AG09319 (cell line): ENCODE data around the gene B3GLCT.
"Not testable (repeated sequence)": the region's sequence is repeated elsewhere in the genome, so short reads cannot be mapped to it uniquely, and the experiment has no call there.

Source experiments
- DNase-seq: peaks from one replicate; pipeline ENCODE4 v3.0.0-alpha.2; 2010; ENCODE audit warnings: low read depth; ENCODE audit errors: extremely low read depth
- TF ChIP-seq, protein P1 (sequence below): IDR thresholded peaks from 2 replicates; pipeline ENCODE4 v1.5.1; 2011; ENCODE audit warnings: low read depth, mild to moderate bottlenecking, inconsistent platforms, low read length, moderate library complexity

The B3GLCT gene

DNA sequence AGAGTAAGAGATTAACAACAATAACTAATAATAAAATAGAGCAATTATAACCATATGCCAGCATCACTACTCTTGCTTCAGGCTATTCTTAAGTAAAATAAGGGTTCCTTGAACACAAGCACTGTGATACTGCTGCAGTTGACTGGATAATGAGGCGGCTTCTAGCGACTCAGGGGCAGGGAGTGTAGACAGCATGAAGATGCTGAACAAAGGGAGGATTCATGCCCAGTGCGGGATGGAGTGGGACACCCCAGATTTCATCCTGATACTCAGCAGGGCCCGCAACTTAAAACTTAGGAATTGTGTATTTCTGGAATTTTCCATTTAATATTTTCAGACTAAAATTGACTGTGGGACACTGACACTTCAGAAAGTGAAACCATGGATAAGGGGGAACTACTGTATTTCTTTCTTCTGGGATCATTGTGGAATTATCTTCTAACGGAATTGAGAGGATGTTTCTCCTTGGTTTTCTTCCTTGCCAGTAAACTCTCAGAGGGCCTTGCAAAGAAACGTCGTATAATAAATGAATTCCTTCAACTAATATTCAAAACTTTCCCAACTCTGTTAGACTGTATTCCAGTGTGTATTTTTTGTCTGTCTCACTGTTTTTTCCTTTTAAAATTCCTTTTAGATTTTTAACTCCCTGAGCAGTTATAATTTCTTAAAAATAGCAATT is 127.5 kb downstream of the B3GLCT start:
- DNase-seq, result no peak
- TF ChIP-seq, protein P1, sequence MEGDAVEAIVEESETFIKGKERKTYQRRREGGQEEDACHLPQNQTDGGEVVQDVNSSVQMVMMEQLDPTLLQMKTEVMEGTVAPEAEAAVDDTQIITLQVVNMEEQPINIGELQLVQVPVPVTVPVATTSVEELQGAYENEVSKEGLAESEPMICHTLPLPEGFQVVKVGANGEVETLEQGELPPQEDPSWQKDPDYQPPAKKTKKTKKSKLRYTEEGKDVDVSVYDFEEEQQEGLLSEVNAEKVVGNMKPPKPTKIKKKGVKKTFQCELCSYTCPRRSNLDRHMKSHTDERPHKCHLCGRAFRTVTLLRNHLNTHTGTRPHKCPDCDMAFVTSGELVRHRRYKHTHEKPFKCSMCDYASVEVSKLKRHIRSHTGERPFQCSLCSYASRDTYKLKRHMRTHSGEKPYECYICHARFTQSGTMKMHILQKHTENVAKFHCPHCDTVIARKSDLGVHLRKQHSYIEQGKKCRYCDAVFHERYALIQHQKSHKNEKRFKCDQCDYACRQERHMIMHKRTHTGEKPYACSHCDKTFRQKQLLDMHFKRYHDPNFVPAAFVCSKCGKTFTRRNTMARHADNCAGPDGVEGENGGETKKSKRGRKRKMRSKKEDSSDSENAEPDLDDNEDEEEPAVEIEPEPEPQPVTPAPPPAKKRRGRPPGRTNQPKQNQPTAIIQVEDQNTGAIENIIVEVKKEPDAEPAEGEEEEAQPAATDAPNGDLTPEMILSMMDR, result no peak

DNA sequence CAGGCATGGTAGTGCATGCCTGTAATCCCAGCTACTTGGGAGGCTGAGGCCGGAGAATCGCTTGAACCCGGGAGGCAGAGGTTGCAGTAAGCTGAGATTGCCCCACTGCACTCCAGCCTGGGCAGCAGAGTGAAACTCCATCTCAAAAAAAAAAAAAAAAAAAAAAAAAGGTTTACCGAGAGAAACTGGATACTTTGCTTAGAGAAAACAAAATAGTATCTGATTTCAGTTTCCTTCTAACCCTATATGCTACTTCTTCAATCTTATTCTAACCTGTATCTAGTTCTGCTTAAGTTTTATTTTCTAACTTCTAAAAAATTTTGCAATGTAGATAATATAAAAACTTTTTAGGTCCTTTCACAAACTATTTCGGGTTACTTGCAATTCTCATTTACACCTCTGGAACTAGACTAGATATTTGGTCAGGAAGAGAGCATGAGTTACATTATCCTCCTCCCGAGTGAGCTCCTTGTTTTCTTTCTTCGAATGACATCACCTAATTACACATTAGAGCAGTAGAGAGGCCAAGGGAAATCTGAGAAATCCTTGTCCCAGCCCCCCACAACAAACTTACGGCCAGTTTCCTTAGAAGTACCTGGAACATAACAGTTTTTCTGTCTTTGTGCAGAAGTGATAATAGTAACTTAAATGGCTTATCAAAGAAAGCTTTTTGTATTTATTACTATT is 128.9 kb downstream of the B3GLCT start:
- no peak for DNase-seq
- TF ChIP-seq, protein P1, result no peak

DNA sequence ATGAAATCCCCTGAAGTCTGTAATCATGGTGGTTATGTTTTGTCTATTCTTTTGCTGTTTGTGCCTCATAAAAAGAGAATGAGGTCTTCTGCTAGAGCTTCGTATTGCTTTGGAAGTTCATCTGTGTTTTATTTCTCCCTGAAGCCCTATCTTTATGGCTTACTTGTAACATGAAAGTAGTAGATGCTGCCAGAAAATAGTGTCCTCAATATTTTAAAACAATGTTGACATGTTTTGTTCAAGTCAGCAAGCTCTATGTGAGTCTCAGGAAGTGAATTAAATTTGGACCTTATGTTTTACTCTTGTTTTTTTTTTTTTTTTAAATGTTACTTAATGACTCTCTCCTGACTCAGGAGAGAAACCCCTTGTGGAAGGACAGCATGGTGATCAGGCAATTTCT is 130.5 kb downstream of the B3GLCT start:
- no peak for DNase-seq
- TF ChIP-seq, protein P1, result no peak

DNA sequence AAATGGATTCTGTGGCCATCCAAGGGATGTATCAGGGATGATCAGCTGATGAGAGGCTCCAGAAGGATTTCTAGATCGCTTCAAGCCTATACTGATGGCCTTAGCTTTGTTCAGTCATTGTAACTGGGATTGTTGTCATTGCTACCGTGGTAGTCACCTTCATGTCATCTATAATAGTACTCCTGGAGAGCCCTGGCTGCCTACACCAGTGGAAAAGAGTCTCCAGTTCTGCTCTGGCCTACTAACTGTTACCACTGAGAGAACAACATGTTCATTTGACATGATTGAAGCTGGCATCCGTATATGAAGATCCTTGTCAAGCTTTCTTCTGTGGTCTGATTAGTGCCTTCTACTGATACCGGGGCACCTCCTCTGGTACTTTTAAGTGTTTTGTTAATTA is 131.3 kb downstream of the B3GLCT start:
- TF ChIP-seq, protein P1, result no peak
- DNase-seq, result no peak

DNA sequence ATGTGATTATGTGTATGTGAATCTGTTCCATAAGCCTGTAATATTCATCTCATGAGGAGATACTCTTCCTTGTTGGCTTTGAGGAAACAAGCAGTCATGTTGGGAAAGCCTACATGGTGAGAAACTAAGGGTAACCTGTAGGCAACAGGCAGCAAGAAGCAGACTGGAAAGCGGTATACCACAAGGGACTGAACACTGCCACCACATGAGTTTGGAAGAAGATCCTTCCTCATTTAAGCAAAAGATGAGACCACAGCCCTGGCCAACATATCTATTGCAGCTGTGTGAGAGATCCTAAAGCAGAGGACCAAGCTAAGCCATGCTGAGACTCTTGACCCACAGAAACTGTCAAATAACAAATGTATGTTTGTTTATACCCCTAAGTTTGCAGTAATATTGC is 134.8 kb downstream of the B3GLCT start:
- DNase-seq, result no peak
- TF ChIP-seq, protein P1, result no peak

DNA sequence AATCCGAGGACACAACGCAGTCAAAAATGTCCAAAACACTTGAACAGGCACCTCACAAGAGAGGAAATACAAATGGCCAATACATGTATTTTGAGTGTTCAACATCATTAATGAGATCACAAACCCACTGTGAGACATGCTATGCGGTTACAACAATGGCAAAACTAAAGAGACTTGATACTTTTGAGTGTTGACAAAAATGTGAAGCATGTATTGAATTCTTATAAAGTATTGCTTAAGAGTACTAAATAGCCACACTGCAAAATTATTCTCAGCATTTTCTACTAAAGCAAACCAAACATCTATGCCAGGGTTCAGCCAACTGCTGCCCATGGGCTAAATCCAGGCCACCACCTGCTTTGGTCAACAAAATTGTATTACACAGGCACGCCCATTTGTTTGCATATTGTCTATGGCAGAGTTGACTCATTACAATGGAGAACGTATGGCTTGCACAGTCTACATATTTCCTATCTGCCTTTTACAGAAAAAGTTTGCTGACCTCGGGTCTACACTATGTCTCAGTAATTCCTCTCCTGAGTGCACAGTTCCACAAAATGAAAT is 135.3 kb downstream of the B3GLCT start:
- TF ChIP-seq, protein P1, result no peak
- no peak for DNase-seq

DNA sequence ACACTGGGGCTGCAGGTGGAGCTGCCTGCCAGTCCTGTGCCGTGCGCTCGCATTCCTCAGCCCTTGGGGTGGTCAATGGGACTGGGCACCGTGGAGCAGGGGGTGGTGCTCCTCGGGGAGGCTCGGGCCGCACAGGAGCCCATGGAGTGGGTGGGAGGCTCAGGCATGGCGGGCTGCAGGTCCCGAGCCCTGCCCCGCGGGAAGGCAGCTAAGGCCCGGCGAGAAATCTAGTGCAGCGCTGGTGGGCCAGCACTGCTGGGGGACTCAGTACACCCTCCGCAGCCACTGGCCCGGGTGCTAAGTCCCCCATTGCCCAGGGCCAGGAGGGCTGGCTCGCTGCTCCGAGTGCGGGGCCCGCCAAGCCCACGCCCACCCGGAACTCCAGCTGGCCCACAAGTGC is 139.8 kb downstream of the B3GLCT start:
- DNase-seq, result not testable (repeated sequence)

DNA sequence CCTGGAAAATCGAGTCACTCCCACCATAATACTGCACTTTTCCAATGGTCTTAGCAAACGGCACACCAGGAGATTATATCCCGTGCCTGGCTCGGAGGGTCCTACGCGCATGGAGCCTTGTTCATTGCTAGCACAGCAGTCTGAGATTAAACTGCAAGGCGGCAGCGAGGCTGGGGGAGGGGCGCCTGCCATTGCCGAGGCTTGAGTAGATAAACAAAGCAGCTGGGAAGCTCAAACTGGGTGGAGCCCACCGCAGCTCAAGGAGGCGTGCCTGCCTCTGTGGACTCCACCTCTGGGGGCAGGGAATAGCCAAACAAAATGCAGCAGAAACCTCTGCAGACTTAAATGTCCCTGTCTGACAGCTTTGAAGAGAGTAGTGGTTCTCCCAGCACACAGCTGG is 141.1 kb downstream of the B3GLCT start:
- DNase-seq, result not testable (repeated sequence)
